ENCODE results near the gene RNLS. TPM values are rescaled to one million over a fixed set of nuclear protein-coding genes. Genes with fewer than 3 reads are reported as not detected.

The RNLS gene
- total and polyA plus RNA-seq, 2 of the 8 experiments (the other 6 are each of a cell fraction or from before 2014, with no cell fraction given): 7.5 to 12.7 TPM

GRCh38 chr10:88238615-88238914 is 344.6 kb downstream of the RNLS start:
- H3K4me1 ChIP-seq (replicated peaks in 1 of 4; ENCODE audit: control insufficient read depth in 3 of 4, insufficient read depth in 4 of 4, low read length in 3 of 4): peaks cover 0 to 4% (median 1%) of the 10 kb centered on the region in 4 experiments; a peak in 3 of 7 replicates
- H2AFZ ChIP-seq (ENCODE audit: low read length): no peak overlapping the region
- H3K27ac ChIP-seq (ENCODE audit: low read depth, low read length): no peak overlapping the region
- DNase-seq (ENCODE audit: low read depth in 1 of 2, low spot score in 2 of 2) (no peak), FAIRE-seq (no peak)
- H3K79me1 ChIP-seq (ENCODE audit: low read depth, low read length): no peaks in the 10 kb centered on the region
- H3K4ac ChIP-seq (replicated peaks; ENCODE audit: insufficient read length, low read depth, low read length): no peak overlapping the region
- no peak overlapping the region for H3K4me2 ChIP-seq (ENCODE audit: insufficient read depth in 1 of 2, low read depth in 2 of 2, low read length in 2 of 2)
- no peak overlapping the region for H2BK20ac ChIP-seq (ENCODE audit: low read length)
- no peak overlapping the region for H3K56ac ChIP-seq (replicated peaks; ENCODE audit: insufficient read length, low read depth, low read length)
- no peak overlapping the region; the same call in 1 of the 2 replicates for H3K18ac ChIP-seq (ENCODE audit: extremely low read depth, low read length)
- H3K4me3 ChIP-seq (ENCODE audit: extremely low read depth in 1 of 4, insufficient read depth in 2 of 4, low read depth in 3 of 4, low read length in 4 of 4): no peak overlapping the region
- H3K23ac ChIP-seq (ENCODE audit: insufficient read length): no peak overlapping the region
- H4K91ac ChIP-seq (replicated peaks; ENCODE audit: insufficient read length, low read length): no peak overlapping the region
- no peaks in the 10 kb centered on the region for H3K36me3 ChIP-seq (ENCODE audit: control insufficient read depth in 2 of 4, insufficient read depth in 4 of 4, low read length in 3 of 4)
- no peaks in the 10 kb centered on the region for H3K27me3 ChIP-seq (replicated peaks in 1 of 4; ENCODE audit: control insufficient read depth in 3 of 4, extremely low read depth in 1 of 4, insufficient read depth in 3 of 4, low read length in 3 of 4)
- no peak overlapping the region for H3K14ac ChIP-seq (ENCODE audit: insufficient read length)
- no peaks in the 10 kb centered on the region for H3K9me3 ChIP-seq (ENCODE audit: insufficient read depth in 2 of 2, low read depth in 1 of 2, low read length in 1 of 2)
- TF ChIP-seq YY1 (IDR thresholded peaks at IDR 0.05; ENCODE audit: low read depth, low read length) (no peak), NRF1 (IDR thresholded peaks at IDR 0.05; ENCODE audit: low read depth, low read length) (no peak), POLR2A (IDR thresholded peaks at IDR 0.05; ENCODE audit: control extremely low read depth in 1 of 2, low read depth in 2 of 2, low read length in 2 of 2) (no peak), KDM5A (IDR thresholded peaks at IDR 0.05; ENCODE audit: low read length) (no peak), ASH2L (IDR thresholded peaks at IDR 0.05; ENCODE audit: low read length) (no peak), SIRT6 (IDR thresholded peaks at IDR 0.05; ENCODE audit: low read length) (no peak), BACH1 (IDR thresholded peaks at IDR 0.05; ENCODE audit: low read length) (no peak), TEAD4 (IDR thresholded peaks at IDR 0.05; ENCODE audit: low read depth, low read length) (no peak)
- H4K8ac ChIP-seq (ENCODE audit: extremely low read depth, insufficient read depth, low read length): no peak overlapping the region
- POLR2A ChIA-PET (ENCODE audit: partially characterized antibody): no interaction called here
- no peak overlapping the region for H2AK5ac ChIP-seq (ENCODE audit: low read depth, low read length)
- H2BK12ac ChIP-seq (ENCODE audit: low read depth, low read length): no peak overlapping the region
- no peak overlapping the region for H2BK120ac ChIP-seq (replicated peaks; ENCODE audit: low read depth, low read length)
- H4K20me1 ChIP-seq (replicated peaks in 1 of 2; ENCODE audit: control insufficient read depth in 1 of 2, insufficient read depth in 2 of 2, low read length in 2 of 2): no peaks in the 10 kb centered on the region
- CTCF ChIA-PET (ENCODE audit: partially characterized antibody): interaction anchor here (0.8 to 2.5 kb wide), 3 partner anchors 9 to 151 kb away, joined by 3 to 7 read pairs (median 4); no protein-coding TSS in a partner anchor
- H2BK15ac ChIP-seq (ENCODE audit: low read length): no peak overlapping the region
- no peak overlapping the region for H2BK5ac ChIP-seq (ENCODE audit: low read depth, low read length)
- H3K79me2 ChIP-seq (ENCODE audit: control insufficient read depth in 1 of 2, insufficient read depth in 2 of 2, low read length in 2 of 2): no peaks in the 10 kb centered on the region
- 95% methylated on average over 2 of the region's 2 CpGs; no CpG with 5 or more reads in 1 of the 2 experiments for WGBS, 2 experiments (ENCODE audit: extremely low coverage in 1 of 2, insufficient coverage in 1 of 2, insufficient read length in 1 of 2, insufficient replicate concordance in 2 of 2, low coverage in 1 of 2, low lambda C conversion rate in 2 of 2, missing lambda C conversion rate in 1 of 2)
- no peaks in the 10 kb centered on the region for H3K23me2 ChIP-seq (ENCODE audit: low read depth, low read length)
- no peak overlapping the region for H3K9ac ChIP-seq (replicated peaks in 1 of 4; ENCODE audit: extremely low read depth in 1 of 4, low read depth in 3 of 4, low read length in 3 of 4)
- no peak overlapping the region for H4K5ac ChIP-seq (ENCODE audit: insufficient read length, low read depth, low read length)
